AG04449 (cell line): Measurements from ENCODE around the gene SERPINB6.
"Not testable (repeated sequence)": the region's sequence is repeated elsewhere in the genome, so short reads cannot be mapped to it uniquely, and the experiment has no call there.

ENCODE experiments used
- CTCF ChIA-PET: fragments of 350-600 bp; formaldehyde crosslinking; extraction: SDS; loops from one replicate; lab custom pipeline; 2021; ENCODE audit warnings: antibody characterized with exemption; lab: Yijun Ruan, JAX
- POLR2A ChIA-PET: fragments of 400-600, 350-600 bp; formaldehyde crosslinking; extraction: SDS; loops from one replicate; lab custom pipeline; 2020; ENCODE audit warnings: antibody characterized with exemption, inconsistent platforms; lab: Yijun Ruan, JAX
- DNase-seq: peaks from one replicate; pipeline ENCODE4 v3.0.0-alpha.2; 2010; ENCODE audit warnings: low read depth, low spot score
- H3K4me3 ChIP-seq: 2 replicates; pipeline ENCODE4 v1.5.1; 2011; ENCODE audit warnings: low read depth, mild to moderate bottlenecking, control low read depth, low read length
- CTCF ChIP-seq: IDR thresholded peaks from one replicate; pipeline ENCODE4 v1.5.1; 2011; ENCODE audit warnings: mild to moderate bottlenecking, moderate library complexity, low read length, control low read depth, inconsistent platforms; ENCODE audit not compliant: insufficient read depth; ENCODE audit errors: missing control alignments

The SERPINB6 gene

GRCh38 chr6:2942914-2943563 lies 28.3 kb downstream of the SERPINB6 start:
- TF ChIP-seq CTCF = no peak
- ChIA-PET CTCF (interaction anchor here (1.4 to 17.4 kb wide), 4 partner anchors 11 to 152 kb away, joined by 4 to 252 read pairs (median 26); no protein-coding TSS in a partner anchor), POLR2A (no interaction called here)
- no peak for DNase-seq
- no peak overlapping the region for H3K4me3 ChIP-seq

- H3K4me3 ChIP-seq = not testable (repeated sequence)
- CTCF ChIA-PET = interaction anchor here (0.7 to 17.4 kb wide), 4 partner anchors 11 to 102 kb away, joined by 3 to 252 read pairs (median 24); no protein-coding TSS in a partner anchor
Measured at GRCh38 chr6:2942116-2942515, 29.3 kb downstream of the SERPINB6 start.

GRCh38 chr6:2940851-2941250 lies 30.5 kb downstream of the SERPINB6 start:
- DNase-seq = no peak
- TF ChIP-seq CTCF = no peak
- no peak overlapping the region for H3K4me3 ChIP-seq
- ChIA-PET CTCF (interaction anchor here (1.3 to 17.4 kb wide), 3 partner anchors 10 to 150 kb away, joined by 3 to 252 read pairs (median 46); no protein-coding TSS in a partner anchor), POLR2A (no interaction called here)

More at GRCh38 chr6:2942116-2942515, 29.3 kb downstream of the SERPINB6 start:
- DNase-seq, POLR2A ChIA-PET: not testable (repeated sequence)

GRCh38 chr6:2940010-2940850 lies 31.1 kb downstream of the SERPINB6 start:
- ChIA-PET POLR2A (interaction anchor here (0.7 kb wide), 1 partner anchor 12 kb away, joined by 3 read pairs; no protein-coding TSS in a partner anchor), CTCF (interaction anchor here (1.3 to 17.4 kb wide), 3 partner anchors 9 to 149 kb away, joined by 3 to 252 read pairs (median 46); no protein-coding TSS in a partner anchor)
- no peak overlapping the region for H3K4me3 ChIP-seq
- no peak for TF ChIP-seq CTCF
- DNase-seq = no peak

- no peak for DNase-seq
- ChIA-PET CTCF (interaction anchor here (7.3 to 17.4 kb wide), 2 partner anchors 8 to 14 kb away, joined by 46 to 252 read pairs; no protein-coding TSS in a partner anchor), POLR2A (interaction anchor here (0.7 kb wide), 1 partner anchor 13 kb away, joined by 3 read pairs; no protein-coding TSS in a partner anchor)
- no peak overlapping the region for H3K4me3 ChIP-seq
- TF ChIP-seq CTCF = no peak
Measured at GRCh38 chr6:2939315-2940009, 31.9 kb downstream of the SERPINB6 start.

- no peak for TF ChIP-seq CTCF
- DNase-seq = no peak
- H3K4me3 ChIP-seq = no peak overlapping the region
- POLR2A ChIA-PET = no interaction called here
- CTCF ChIA-PET = interaction anchor here (10.3 to 17.4 kb wide), 3 partner anchors 15 to 93 kb away, joined by 118 to 254 read pairs (median 252); partner anchors contain the start of gene SERPINB1
Measured at GRCh38 chr6:2938632-2939083, 32.7 kb downstream of the SERPINB6 start.
